GM12878 (cell line): Measurements from ENCODE around the gene CCNYL1.
"Not testable (repeated sequence)": the region's sequence is repeated elsewhere in the genome, so short reads cannot be mapped to it uniquely, and the experiment has no call there.

Experiments used
- CBX5 ChIP-seq: sonication (generic); IDR thresholded peaks from 2 replicates; pipeline ENCODE4 v1.6.1; 2016; ENCODE audit warnings: low read depth, moderate library complexity, mild to moderate bottlenecking, inconsistent platforms
- CHD4 ChIP-seq: fragments of 200-600 bp; sonication (generic); IDR thresholded peaks from 2 replicates; pipeline ENCODE4 v1.6.1; 2016; ENCODE audit warnings: mild to moderate bottlenecking
- CTCF ChIP-seq, 3 experiments: IDR thresholded peaks in 2 of 3; conservative IDR thresholded peaks in 1 of 3; 2 replicates each; pipeline ENCODE4 v1.5.1; 2011; ENCODE audit warnings: low read depth in 3 of 3, low read length in 3 of 3, mild to moderate bottlenecking in 3 of 3, control low read depth in 2 of 3, moderate library complexity in 2 of 3, inconsistent platforms in 1 of 3, mixed read lengths in 1 of 3; ENCODE audit not compliant: control insufficient read depth in 2 of 3, insufficient read depth in 1 of 3; ENCODE audit errors: extremely low read depth in 1 of 3
- EGR1 ChIP-seq, 2 experiments: IDR thresholded peaks; 1 replicate in 1 of 2; 2 replicates in 1 of 2; pipeline ENCODE4 v1.6.1; 2011 to 2012; ENCODE audit warnings: low read depth in 2 of 2, low read length in 2 of 2, borderline replicate concordance in 1 of 2, mild to moderate bottlenecking in 1 of 2, moderate library complexity in 1 of 2
- FOXK2 ChIP-seq: fragments of 450-650 bp; IDR thresholded peaks from 2 replicates; pipeline ENCODE4 v1.6.1; 2017; ENCODE audit warnings: mild to moderate bottlenecking, moderate library complexity

DNA sequence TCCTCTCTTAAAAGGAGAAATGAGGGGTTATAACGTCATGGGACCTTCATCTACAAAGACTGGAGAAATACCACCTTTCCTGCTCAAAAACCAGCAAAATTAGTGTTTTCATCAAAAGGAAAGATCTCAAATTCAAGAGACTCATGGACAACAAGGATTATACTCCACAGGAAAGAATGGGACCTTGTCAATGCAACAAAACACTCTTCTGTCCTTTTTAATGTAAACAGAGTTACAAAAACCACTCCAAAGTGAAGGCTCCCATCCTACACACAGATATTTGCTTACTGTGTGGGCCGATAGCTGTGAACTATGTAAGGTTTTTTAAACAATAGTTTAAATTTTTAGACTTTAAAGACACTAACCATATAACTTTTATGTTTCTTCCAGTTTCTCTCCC lies 42.2 kb downstream of the CCNYL1 start:
- TF ChIP-seq FOXK2; CBX5; CHD4; EGR1 (IDR thresholded peaks at IDR 0.05; ENCODE audit: borderline replicate concordance in 1 of 2, low read depth in 2 of 2, low read length in 2 of 2); CTCF (IDR thresholded peaks at IDR 0.05 in 2 of 3, conservative IDR thresholded peaks at IDR 0.05 in 1 of 3; ENCODE audit: control insufficient read depth in 2 of 3, extremely low read depth in 1 of 3, insufficient read depth in 1 of 3, low read depth in 3 of 3, low read length in 3 of 3): not testable (repeated sequence)
